G401.6 (cell line): ENCODE results near the gene CTNNA2.

ENCODE experiments used
- FAIRE-seq: peaks from 2 replicates; lab custom pipeline; 2012; peaks lifted over from hg19 to GRCh38; lab: Jason Lieb, UNC

CTNNA2 gene

GRCh38 chr2:79713131-79713785 is 200.4 kb downstream of the CTNNA2 start:
- no peak for FAIRE-seq

- no peak for FAIRE-seq
Measured at GRCh38 chr2:79714283-79714682, 201.4 kb downstream of the CTNNA2 start.

GRCh38 chr2:79715338-79715737 is 202.5 kb downstream of the CTNNA2 start:
- FAIRE-seq, result no peak

- FAIRE-seq, result no peak
Measured at GRCh38 chr2:79716266-79716665, 203.4 kb downstream of the CTNNA2 start.

GRCh38 chr2:79717364-79718007 is 204.6 kb downstream of the CTNNA2 start:
- FAIRE-seq, result no peak

- FAIRE-seq, result no peak
Measured at GRCh38 chr2:79721061-79721460, 208.2 kb downstream of the CTNNA2 start.

- no peak for FAIRE-seq
Measured at GRCh38 chr2:79721966-79722365, 209.1 kb downstream of the CTNNA2 start.

- FAIRE-seq, result no peak
Measured at GRCh38 chr2:79723830-79724229, 211.0 kb downstream of the CTNNA2 start.

- FAIRE-seq, result no peak
Measured at GRCh38 chr2:79729532-79729931, 216.7 kb downstream of the CTNNA2 start.

GRCh38 chr2:79734518-79734917 is 221.7 kb downstream of the CTNNA2 start:
- no peak for FAIRE-seq

- FAIRE-seq, result no peak
Measured at GRCh38 chr2:79740879-79741443, 228.1 kb downstream of the CTNNA2 start.

GRCh38 chr2:79750321-79750720 is 237.5 kb downstream of the CTNNA2 start:
- FAIRE-seq, result no peak

- no peak for FAIRE-seq
Measured at GRCh38 chr2:79757526-79757925, 244.7 kb downstream of the CTNNA2 start.

GRCh38 chr2:79758042-79758441 is 245.2 kb downstream of the CTNNA2 start:
- no peak for FAIRE-seq

GRCh38 chr2:79758749-79759282 is 246.0 kb downstream of the CTNNA2 start:
- FAIRE-seq, result no peak

- FAIRE-seq, result no peak
Measured at GRCh38 chr2:79770926-79771325, 258.1 kb downstream of the CTNNA2 start.

GRCh38 chr2:79771493-79771892 is 258.6 kb downstream of the CTNNA2 start:
- no peak for FAIRE-seq

GRCh38 chr2:79774016-79774415 is 261.2 kb downstream of the CTNNA2 start:
- FAIRE-seq, result no peak

GRCh38 chr2:79776461-79776860 is 263.6 kb downstream of the CTNNA2 start:
- FAIRE-seq, result no peak

- FAIRE-seq, result no peak
Measured at GRCh38 chr2:79780781-79781180, 267.9 kb downstream of the CTNNA2 start.

GRCh38 chr2:79782576-79783452 is 270.0 kb downstream of the CTNNA2 start:
- no peak for FAIRE-seq

GRCh38 chr2:79788952-79789651 is 276.3 kb downstream of the CTNNA2 start:
- no peak for FAIRE-seq
